Prostate gland (tissue), 2 donors: Measurements from ENCODE around the gene MAML3.

Experiments used
- POLR2A ChIP-seq: fragments of 450-650 bp; IDR thresholded peaks from one replicate; pipeline ENCODE4 v1.6.1; 2016; ENCODE audit warnings: antibody characterized with exemption, mild to moderate bottlenecking
- TF ChIP-seq, protein P1 (sequence below), 4 experiments: fragments of 200-600 bp in 2 of 4; fragments of 450-650 bp in 2 of 4; sonication (generic) in 2 of 4; IDR thresholded peaks; 1 replicate in 3 of 4; 2 replicates in 1 of 4; pipeline ENCODE4 v1.5.1; 2016 to 2019; ENCODE audit warnings: antibody characterized with exemption in 4 of 4, mild to moderate bottlenecking in 2 of 4, moderate library complexity in 2 of 4

GRCh38 chr4:139851133-139851532 is 302.9 kb downstream of the MAML3 start:
- TF ChIP-seq, protein P1, sequence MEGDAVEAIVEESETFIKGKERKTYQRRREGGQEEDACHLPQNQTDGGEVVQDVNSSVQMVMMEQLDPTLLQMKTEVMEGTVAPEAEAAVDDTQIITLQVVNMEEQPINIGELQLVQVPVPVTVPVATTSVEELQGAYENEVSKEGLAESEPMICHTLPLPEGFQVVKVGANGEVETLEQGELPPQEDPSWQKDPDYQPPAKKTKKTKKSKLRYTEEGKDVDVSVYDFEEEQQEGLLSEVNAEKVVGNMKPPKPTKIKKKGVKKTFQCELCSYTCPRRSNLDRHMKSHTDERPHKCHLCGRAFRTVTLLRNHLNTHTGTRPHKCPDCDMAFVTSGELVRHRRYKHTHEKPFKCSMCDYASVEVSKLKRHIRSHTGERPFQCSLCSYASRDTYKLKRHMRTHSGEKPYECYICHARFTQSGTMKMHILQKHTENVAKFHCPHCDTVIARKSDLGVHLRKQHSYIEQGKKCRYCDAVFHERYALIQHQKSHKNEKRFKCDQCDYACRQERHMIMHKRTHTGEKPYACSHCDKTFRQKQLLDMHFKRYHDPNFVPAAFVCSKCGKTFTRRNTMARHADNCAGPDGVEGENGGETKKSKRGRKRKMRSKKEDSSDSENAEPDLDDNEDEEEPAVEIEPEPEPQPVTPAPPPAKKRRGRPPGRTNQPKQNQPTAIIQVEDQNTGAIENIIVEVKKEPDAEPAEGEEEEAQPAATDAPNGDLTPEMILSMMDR (IDR thresholded peaks at IDR 0.05): no peak
- no peak for TF ChIP-seq POLR2A
